Measurements from ENCODE around the gene HOXA10. TPM values are rescaled to one million over a fixed set of nuclear protein-coding genes. Genes with fewer than 3 reads are reported as not detected.
A peak's percentile ranks its signal among the peaks of the same experiment; 100 is the strongest.

HOXA10 gene
- total RNA-seq, 1 experiment from 2014 or later, result 19.6 TPM

GRCh38 chr7:27210441-27211083 lies 36.4 kb upstream of the HOXA10 start:
- H3K9me3 ChIP-seq (ENCODE audit: control insufficient read depth in 1 of 2, insufficient read depth in 1 of 2, low read depth in 1 of 2, low read length in 2 of 2), result no peaks in the 10 kb centered on the region
- POLR2A ChIA-PET, result interaction anchor here (1.0 kb wide), 1 partner anchor 11 kb away, joined by 3 read pairs; no protein-coding TSS in a partner anchor

More at GRCh38 chr7:27210441-27211083, 36.4 kb upstream of the HOXA10 start:
- no peaks in the 10 kb centered on the region for H3K36me3 ChIP-seq (ENCODE audit: control insufficient read depth in 1 of 2, insufficient read depth in 2 of 2, low read length in 2 of 2)
- DNase-seq (ENCODE audit: low read depth, low spot score), result no peak
- H3K4me3 ChIP-seq (replicated peaks in 1 of 2; ENCODE audit: low read depth in 1 of 2, low read length in 2 of 2), result peak overlapping the region; percentile 28 to 43
- H3K9ac ChIP-seq (ENCODE audit: low read length), result 0 out of 2 replicates have a peak overlapping the region, but pooled peaks have one; percentile 19
- peak overlapping the region; percentile 99 for H2AFZ ChIP-seq (ENCODE audit: low read depth, low read length, poor library complexity, severe bottlenecking)
- no peaks in the 10 kb centered on the region for H3K79me2 ChIP-seq (ENCODE audit: insufficient read depth, low read length)
- TF ChIP-seq CBX3 (IDR thresholded peaks at IDR 0.05; ENCODE audit: low read depth), result no peak
- no peak for TF ChIP-seq EGR1 (IDR thresholded peaks at IDR 0.05; ENCODE audit: low read depth)
- TF ChIP-seq CTCF (IDR thresholded peaks at IDR 0.05 in 2 of 3, conservative IDR thresholded peaks at IDR 0.05 in 1 of 3; ENCODE audit: borderline replicate concordance in 1 of 3, insufficient read depth in 1 of 3, low read depth in 2 of 3, low read length in 2 of 3), result peak; percentile 75 to 80 (median 78)
- TF ChIP-seq YY1 (IDR thresholded peaks at IDR 0.05; ENCODE audit: extremely low read depth, insufficient replicate concordance, low read depth, low read length), result no peak
- TF ChIP-seq TCF7L2 (IDR thresholded peaks at IDR 0.05; ENCODE audit: borderline replicate concordance, extremely low read depth, insufficient read depth, insufficient read length), result peak; percentile 75
- no peak for TF ChIP-seq SIN3A (IDR thresholded peaks at IDR 0.05; ENCODE audit: low read depth)
- peak; percentile 80 for TF ChIP-seq RAD21 (IDR thresholded peaks at IDR 0.05; ENCODE audit: low read depth)
- H3K27ac ChIP-seq (ENCODE audit: low read depth, low read length), result no peak overlapping the region
- peaks cover 4 to 14% of the 10 kb centered on the region in 2 experiments; a peak in 3 of 4 replicates for H3K4me1 ChIP-seq (ENCODE audit: control insufficient read depth in 1 of 2, insufficient read depth in 2 of 2, low read length in 2 of 2)
- H3K27me3 ChIP-seq (ENCODE audit: insufficient read depth, low read length), result no peaks in the 10 kb centered on the region
- no peaks in the 10 kb centered on the region for H4K20me1 ChIP-seq (ENCODE audit: insufficient read depth)
- RAD21 ChIA-PET (ENCODE audit: low non-redundant PET in 1 of 2, low total read pairs in 2 of 2, uncharacterized antibody in 2 of 2, unreplicated experiment in 2 of 2), result no interaction called here
- peak overlapping the region; percentile 78 for H3K4me2 ChIP-seq (ENCODE audit: low read length)
- BruUV-seq (replicated peaks), result no TSS peak
- no peaks in the 10 kb centered on the region for H3K9me2 ChIP-seq (ENCODE audit: insufficient read depth)
- peak; percentile 95 for ATAC-seq
- CTCF ChIA-PET, result interaction anchor here (0.8 to 1.3 kb wide), 6 partner anchors 119 to 809 kb away, joined by 3 to 8 read pairs (median 4); no protein-coding TSS in a partner anchor
- intact Hi-C loops (cut with micrococcal nuclease), result loop anchor here (1.0 to 2.0 kb wide), 2 partner anchors 366 to 564 kb away; no protein-coding TSS in a partner anchor
